HCEC 1CT (cell line): ENCODE measurements around the gene GRIP2.
"Not testable (repeated sequence)": the region's sequence is repeated elsewhere in the genome, so short reads cannot be mapped to it uniquely, and the experiment has no call there.

Source experiments
- DNase-seq: peaks from one replicate; pipeline ENCODE4 v3.0.0-alpha.2; 2017

GRIP2 gene

GRCh38 chr3:14519406-14519805, 20.7 kb downstream of the GRIP2 start:
- DNase-seq = no peak

- no peak for DNase-seq
Observed at GRCh38 chr3:14518893-14519292, 21.2 kb downstream of the GRIP2 start.

- DNase-seq = no peak
Observed at GRCh38 chr3:14518432-14518802, 21.7 kb downstream of the GRIP2 start.

GRCh38 chr3:14517601-14518431, 22.3 kb downstream of the GRIP2 start:
- DNase-seq = no peak

GRCh38 chr3:14516738-14517345, 23.3 kb downstream of the GRIP2 start:
- DNase-seq = no peak

- DNase-seq = not testable (repeated sequence)
Observed at GRCh38 chr3:14515526-14515925, 24.6 kb downstream of the GRIP2 start.

GRCh38 chr3:14514323-14514720, 25.8 kb downstream of the GRIP2 start:
- DNase-seq = no peak

- DNase-seq = no peak
Observed at GRCh38 chr3:14513566-14514322, 26.4 kb downstream of the GRIP2 start.

- DNase-seq = no peak
Observed at GRCh38 chr3:14512942-14513327, 27.2 kb downstream of the GRIP2 start.

GRCh38 chr3:14512281-14512941, 27.7 kb downstream of the GRIP2 start:
- DNase-seq = no peak

GRCh38 chr3:14511623-14512280, 28.4 kb downstream of the GRIP2 start:
- DNase-seq = no peak

- no peak for DNase-seq
Observed at GRCh38 chr3:14510838-14511622, 29.1 kb downstream of the GRIP2 start.

- no peak for DNase-seq
Observed at GRCh38 chr3:14509796-14510100, 30.4 kb downstream of the GRIP2 start.

GRCh38 chr3:14508966-14509795, 31.0 kb downstream of the GRIP2 start:
- no peak for DNase-seq

- DNase-seq = no peak
Observed at GRCh38 chr3:14508505-14508819, 31.7 kb downstream of the GRIP2 start.

GRCh38 chr3:14507757-14508504, 32.2 kb downstream of the GRIP2 start:
- DNase-seq = no peak

GRCh38 chr3:14507305-14507741, 32.8 kb downstream of the GRIP2 start:
- no peak for DNase-seq

- no peak for DNase-seq
Observed at GRCh38 chr3:14506626-14507304, 33.4 kb downstream of the GRIP2 start.

GRCh38 chr3:14505803-14506500, 34.2 kb downstream of the GRIP2 start:
- no peak for DNase-seq
